ENCODE measurements around the gene IRAK2. TPM values are rescaled to one million over a fixed set of nuclear protein-coding genes. Genes with fewer than 3 reads are reported as not detected.

Gene IRAK2
- total RNA-seq, 1 experiment from 2014 or later, result 25.1 TPM

GRCh38 chr3:10253731-10254130 is 89.0 kb downstream of the IRAK2 start:
- POLR2A ChIA-PET, result no interaction called here
- ATAC-seq, result no peak
- intact Hi-C loops (cut with micrococcal nuclease; ENCODE audit: unreplicated experiment), result no loop called here

GRCh38 chr3:10255835-10256234 is 91.1 kb downstream of the IRAK2 start:
- ATAC-seq, result no peak
- no peaks in the 10 kb centered on the region for H3K27me3 ChIP-seq (ENCODE audit: control insufficient read depth, insufficient read depth, low read length)
- in situ Hi-C loops (cut with HindIII; ENCODE audit: low pct_unique_long_range_greater_than_20kb, low sequenced_read_pairs) (no loop called here), intact Hi-C loops (cut with micrococcal nuclease; ENCODE audit: unreplicated experiment) (no loop called here)
- no peak for DNase-seq (ENCODE audit: low read depth, low spot score)
- no peaks in the 10 kb centered on the region for H3K4me1 ChIP-seq (ENCODE audit: control insufficient read depth, insufficient read depth, low read length)
- H3K4me3 ChIP-seq (ENCODE audit: low read depth in 2 of 2, low read length in 2 of 2), result no peak overlapping the region
- CTCF ChIA-PET, result no interaction called here
- POLR2A ChIA-PET, result no interaction called here
- TF ChIP-seq SIN3A (IDR thresholded peaks at IDR 0.05; ENCODE audit: borderline replicate concordance, insufficient read depth, low read depth, low read length) (no peak), POLR2AphosphoS5 (IDR thresholded peaks at IDR 0.05; ENCODE audit: low read depth, low read length) (no peak), REST (IDR thresholded peaks at IDR 0.05; ENCODE audit: insufficient read depth in 1 of 2, low read depth in 2 of 2, low read length in 1 of 2) (no peak), TCF7L2 (IDR thresholded peaks at IDR 0.05; ENCODE audit: low read depth, low read length) (no peak), CTCF (IDR thresholded peaks at IDR 0.05) (no peak)
- no peak overlapping the region for H3K27ac ChIP-seq (ENCODE audit: low read length)
- H3K9me3 ChIP-seq (ENCODE audit: control insufficient read depth, insufficient read depth, low read depth, low read length), result no peaks in the 10 kb centered on the region
- no peaks in the 10 kb centered on the region; the same call in none of the 2 replicates for H3K36me3 ChIP-seq (ENCODE audit: control insufficient read depth, insufficient read depth, low read length)
- no TSS peak for BruUV-seq (replicated peaks)

More at GRCh38 chr3:10253731-10254130, 89.0 kb downstream of the IRAK2 start:
- peaks cover 4% of the 10 kb centered on the region for H3K4me1 ChIP-seq (ENCODE audit: control insufficient read depth, insufficient read depth, low read length)
- no peak for DNase-seq (ENCODE audit: low read depth, low spot score)
- no peaks in the 10 kb centered on the region; the same call in none of the 2 replicates for H3K36me3 ChIP-seq (ENCODE audit: control insufficient read depth, insufficient read depth, low read length)
- H3K9me3 ChIP-seq (ENCODE audit: control insufficient read depth, insufficient read depth, low read depth, low read length), result no peaks in the 10 kb centered on the region
- no peak for TF ChIP-seq SIN3A (IDR thresholded peaks at IDR 0.05; ENCODE audit: borderline replicate concordance, insufficient read depth, low read depth, low read length)
- TF ChIP-seq CTCF (IDR thresholded peaks at IDR 0.05), result no peak
- no peak for TF ChIP-seq TCF7L2 (IDR thresholded peaks at IDR 0.05; ENCODE audit: low read depth, low read length)
- no peak for TF ChIP-seq REST (IDR thresholded peaks at IDR 0.05; ENCODE audit: insufficient read depth in 1 of 2, low read depth in 2 of 2, low read length in 1 of 2)
- TF ChIP-seq POLR2AphosphoS5 (IDR thresholded peaks at IDR 0.05; ENCODE audit: low read depth, low read length), result no peak
- in situ Hi-C loops (cut with HindIII; ENCODE audit: low pct_unique_long_range_greater_than_20kb, low sequenced_read_pairs), result no loop called here
- H3K27me3 ChIP-seq (ENCODE audit: control insufficient read depth, insufficient read depth, low read length), result no peaks in the 10 kb centered on the region
- H3K4me3 ChIP-seq (ENCODE audit: low read depth in 2 of 2, low read length in 2 of 2), result no peak overlapping the region
- no peak overlapping the region for H3K27ac ChIP-seq (ENCODE audit: low read length)
- no TSS peak for BruUV-seq (replicated peaks)
- CTCF ChIA-PET, result no interaction called here

Data from Panc1 (cell line).